H1 (cell line): ENCODE results near the gene ZBTB4. TPM values are rescaled to one million over a fixed set of nuclear protein-coding genes. Genes with fewer than 3 reads are reported as not detected.

ENCODE experiments used
- CTCF ChIA-PET: fragments of 300-600 bp; sonication (Branson Sonifier 250); formaldehyde crosslinking; loops from one replicate; lab custom pipeline; 2021; ENCODE audit not compliant: partially characterized antibody; lab: Charles Lee
- POLR2A ChIA-PET: fragments of 300-600 bp; sonication (Branson Sonifier 250); formaldehyde crosslinking; loops from one replicate; lab custom pipeline; 2021; ENCODE audit warnings: inconsistent platforms; ENCODE audit not compliant: partially characterized antibody; lab: Charles Lee
- DNase-seq, 2 experiments: peaks; one replicate each; pipeline versions ENCODE4 v3.0.0 to v3.0.0-alpha.2; 2010 to 2022; ENCODE audit warnings: low spot score in 2 of 2, low read depth in 1 of 2, mixed read lengths in 1 of 2
- FAIRE-seq: peaks from 2 replicates; lab custom pipeline; 2011; peaks lifted over from hg19 to GRCh38; lab: Jason Lieb, UNC
- H2AFZ ChIP-seq: 2 replicates; pipeline ENCODE4 v1.8.1; 2012; ENCODE audit warnings: low read length, inconsistent platforms
- H2AK5ac ChIP-seq: 2 replicates; pipeline ENCODE4 v1.6.1; 2013; ENCODE audit warnings: low read depth, low read length
- H2BK120ac ChIP-seq: replicated peaks from 2 replicates; pipeline ENCODE3; 2013; ENCODE audit warnings: low read depth, low read length, inconsistent platforms
- H2BK12ac ChIP-seq: 2 replicates; pipeline ENCODE4 v1.6.1; 2013; ENCODE audit warnings: low read depth, low read length
- H2BK15ac ChIP-seq: 2 replicates; pipeline ENCODE4 v1.6.1; 2013; ENCODE audit warnings: low read length
- H2BK20ac ChIP-seq: 2 replicates; pipeline ENCODE4 v1.6.1; 2013; ENCODE audit warnings: low read length
- H2BK5ac ChIP-seq: 2 replicates; pipeline ENCODE4 v1.6.1; 2013; ENCODE audit warnings: low read depth, low read length
- H3K14ac ChIP-seq: 2 replicates; pipeline ENCODE4 v1.6.1; 2013; ENCODE audit warnings: inconsistent platforms; ENCODE audit not compliant: insufficient read length
- H3K18ac ChIP-seq: 2 replicates; pipeline ENCODE4 v1.6.1; 2013; ENCODE audit warnings: low read length; ENCODE audit errors: extremely low read depth
- H3K23ac ChIP-seq: 2 replicates; pipeline ENCODE4 v1.6.1; 2013; ENCODE audit warnings: inconsistent platforms; ENCODE audit not compliant: insufficient read length
- H3K23me2 ChIP-seq: 2 replicates; pipeline ENCODE4 v1.6.1; 2013; ENCODE audit warnings: low read depth, low read length
- H3K27ac ChIP-seq: 2 replicates; pipeline ENCODE4 v1.6.1; 2011; ENCODE audit warnings: low read depth, low read length, inconsistent platforms
- H3K27me3 ChIP-seq, 4 experiments: replicated peaks in 1 of 4; 1 replicate in 1 of 4; 2 replicates in 3 of 4; pipeline versions ENCODE4 v1.6.1 to v1.8.1; 2011 to 2013; ENCODE audit warnings: low read length in 3 of 4, mild to moderate bottlenecking in 3 of 4, inconsistent platforms in 2 of 4, mixed read lengths in 2 of 4, moderate library complexity in 1 of 4; ENCODE audit not compliant: control insufficient read depth in 3 of 4, insufficient read depth in 3 of 4; ENCODE audit errors: extremely low read depth in 1 of 4
- H3K36me3 ChIP-seq, 4 experiments: 2 replicates each; pipeline versions ENCODE4 v1.6.1 to v1.8.1; 2011 to 2013; ENCODE audit warnings: mild to moderate bottlenecking in 4 of 4, low read length in 3 of 4, moderate library complexity in 2 of 4, control low read depth in 1 of 4, inconsistent platforms in 1 of 4; ENCODE audit not compliant: insufficient read depth in 4 of 4, control insufficient read depth in 2 of 4
- H3K4ac ChIP-seq: replicated peaks from 2 replicates; pipeline ENCODE3; 2013; ENCODE audit warnings: low read length, low read depth, mixed read lengths, inconsistent platforms; ENCODE audit not compliant: insufficient read length
- H3K4me1 ChIP-seq, 4 experiments: replicated peaks in 1 of 4; 1 replicate in 1 of 4; 2 replicates in 3 of 4; pipeline versions ENCODE4 v1.6.1 to v1.8.1; 2011 to 2013; ENCODE audit warnings: low read length in 3 of 4, inconsistent platforms in 2 of 4, mixed read lengths in 1 of 4; ENCODE audit not compliant: insufficient read depth in 4 of 4, control insufficient read depth in 3 of 4
- H3K4me2 ChIP-seq, 2 experiments: 2 replicates each; pipeline versions ENCODE4 v1.6.1 to v1.8.1; 2011 to 2013; ENCODE audit warnings: low read depth in 2 of 2, low read length in 2 of 2, control low read depth in 1 of 2, inconsistent platforms in 1 of 2, mild to moderate bottlenecking in 1 of 2; ENCODE audit not compliant: insufficient read depth in 1 of 2
- H3K4me3 ChIP-seq, 4 experiments: fragments of 200-600, 300-600 bp in 1 of 4; sonication (generic), shearing (Covaris generic), sonication (Bioruptor Twin) in 1 of 4; 2 replicates each; pipeline versions ENCODE4 v1.5.1 to v1.8.1; 2011 to 2016; ENCODE audit warnings: low read length in 4 of 4, low read depth in 3 of 4, control low read depth in 2 of 4, inconsistent platforms in 2 of 4, mild to moderate bottlenecking in 2 of 4, mixed read lengths in 1 of 4, moderate library complexity in 1 of 4; ENCODE audit not compliant: insufficient read depth in 2 of 4; ENCODE audit errors: extremely low read depth in 1 of 4
- H3K56ac ChIP-seq: replicated peaks from 2 replicates; pipeline ENCODE3; 2013; ENCODE audit warnings: low read depth, mild to moderate bottlenecking, mixed read lengths, low read length, inconsistent platforms; ENCODE audit not compliant: insufficient read length
- H3K79me1 ChIP-seq: 2 replicates; pipeline ENCODE4 v1.6.1; 2013; ENCODE audit warnings: low read depth, low read length, control low read depth
- H3K79me2 ChIP-seq, 2 experiments: 2 replicates each; pipeline versions ENCODE4 v1.6.1 to v1.8.1; 2012 to 2013; ENCODE audit warnings: low read length in 2 of 2, mild to moderate bottlenecking in 2 of 2, inconsistent platforms in 1 of 2; ENCODE audit not compliant: insufficient read depth in 2 of 2, control insufficient read depth in 1 of 2
- H3K9ac ChIP-seq, 4 experiments: replicated peaks in 1 of 4; 1 replicate in 1 of 4; 2 replicates in 3 of 4; pipeline versions ENCODE4 v1.6.1 to v1.8.1; 2011 to 2013; ENCODE audit warnings: low read depth in 3 of 4, low read length in 3 of 4, control low read depth in 2 of 4, mild to moderate bottlenecking in 2 of 4, moderate library complexity in 2 of 4, inconsistent platforms in 1 of 4; ENCODE audit errors: extremely low read depth in 1 of 4
- H3K9me3 ChIP-seq, 2 experiments: 2 replicates each; pipeline versions ENCODE4 v1.6.1 to v1.8.1; 2012 to 2013; ENCODE audit warnings: mild to moderate bottlenecking in 2 of 2, moderate library complexity in 2 of 2, control low read depth in 1 of 2, inconsistent platforms in 1 of 2, low read depth in 1 of 2, low read length in 1 of 2, mixed read lengths in 1 of 2; ENCODE audit not compliant: insufficient read depth in 2 of 2
- H4K20me1 ChIP-seq, 2 experiments: replicated peaks in 1 of 2; 2 replicates each; pipeline versions ENCODE3 to v1.8.1; 2011 to 2013; ENCODE audit warnings: inconsistent platforms in 2 of 2, low read length in 2 of 2, mild to moderate bottlenecking in 1 of 2; ENCODE audit not compliant: insufficient read depth in 2 of 2, control insufficient read depth in 1 of 2
- H4K5ac ChIP-seq: 2 replicates; pipeline ENCODE4 v1.6.1; 2013; ENCODE audit warnings: low read length, low read depth, mixed read lengths, inconsistent platforms; ENCODE audit not compliant: insufficient read length
- H4K8ac ChIP-seq: 2 replicates; pipeline ENCODE4 v1.8.0; 2013; ENCODE audit warnings: mild to moderate bottlenecking, moderate library complexity, low read length, inconsistent platforms; ENCODE audit not compliant: insufficient read depth; ENCODE audit errors: extremely low read depth
- H4K91ac ChIP-seq: replicated peaks from 2 replicates; pipeline ENCODE3; 2013; ENCODE audit warnings: low read length, mixed read lengths, inconsistent platforms; ENCODE audit not compliant: insufficient read length
- CTBP2 ChIP-seq: IDR thresholded peaks from 2 replicates; pipeline ENCODE4 v1.7.0; 2011; ENCODE audit warnings: borderline replicate concordance, mild to moderate bottlenecking, moderate library complexity, mixed read lengths, low read length; ENCODE audit not compliant: insufficient read depth, insufficient read length
- CTCF ChIP-seq, 3 experiments: IDR thresholded peaks; 1 replicate in 2 of 3; 2 replicates in 1 of 3; pipeline versions ENCODE4 v1.5.1 to v1.6.1; 2011; ENCODE audit warnings: low read length in 3 of 3, mild to moderate bottlenecking in 3 of 3, inconsistent platforms in 2 of 3, low read depth in 1 of 3, moderate library complexity in 1 of 3; ENCODE audit not compliant: insufficient read depth in 1 of 3; ENCODE audit errors: control extremely low read depth in 1 of 3
- HDAC2 ChIP-seq, 2 experiments: fragments of 300-600 bp in 1 of 2; sonication (generic) in 1 of 2; IDR thresholded peaks; 2 replicates each; pipeline ENCODE4 v1.6.1; 2011 to 2012; ENCODE audit warnings: low read depth in 2 of 2, low read length in 2 of 2, mild to moderate bottlenecking in 2 of 2, moderate library complexity in 2 of 2, borderline replicate concordance in 1 of 2, inconsistent platforms in 1 of 2
- KDM1A ChIP-seq: fragments of 200-600, 300-600 bp; sonication (generic); IDR thresholded peaks from 2 replicates; pipeline ENCODE4 v1.7.1; 2016; ENCODE audit warnings: mild to moderate bottlenecking, low read length, borderline replicate concordance
- KDM5A ChIP-seq: fragments of 200-600 bp; IDR thresholded peaks from 2 replicates; pipeline ENCODE4 v1.7.1; 2012; ENCODE audit warnings: mild to moderate bottlenecking, low read length, inconsistent platforms, mixed read lengths
- NRF1 ChIP-seq: IDR thresholded peaks from 2 replicates; pipeline ENCODE4 v1.6.1; 2011; ENCODE audit warnings: mild to moderate bottlenecking, low read depth, low read length, improper control_type of control experiment
- RAD21 ChIP-seq, 2 experiments: IDR thresholded peaks in 1 of 2; conservative IDR thresholded peaks in 1 of 2; 2 replicates each; pipeline ENCODE4 v1.6.1; 2011; ENCODE audit warnings: low read depth in 2 of 2, low read length in 2 of 2, improper control_type of control experiment in 1 of 2, inconsistent platforms in 1 of 2, mild to moderate bottlenecking in 1 of 2, moderate library complexity in 1 of 2
- RNF2 ChIP-seq: fragments of 200-900, 300-1000 bp; sonication (generic); IDR thresholded peaks from 2 replicates; pipeline ENCODE4 v1.7.1; 2016; ENCODE audit warnings: borderline replicate concordance, low read depth, mild to moderate bottlenecking, antibody characterized with exemption, low read length; ENCODE audit not compliant: poor library complexity, severe bottlenecking; ENCODE audit errors: missing control alignments
- SP4 ChIP-seq: IDR thresholded peaks from 2 replicates; pipeline ENCODE4 v1.6.1; 2012; ENCODE audit warnings: low read length, inconsistent platforms
- TCF12 ChIP-seq: IDR thresholded peaks from 2 replicates; pipeline ENCODE4 v1.6.1; 2011; ENCODE audit warnings: low read depth, mild to moderate bottlenecking, low read length
- WGBS, 2 experiments: shearing (Covaris generic) in 1 of 2; methylation state at CpG; one replicate each; pipeline versions ENCODE4 v1.1.6 to v1.1.7; 2013 to 2015; ENCODE audit warnings: low lambda C conversion rate in 2 of 2, mixed read lengths in 2 of 2, inconsistent platforms in 1 of 2, low coverage in 1 of 2, missing lambda C conversion rate in 1 of 2; ENCODE audit not compliant: insufficient replicate concordance in 2 of 2, insufficient coverage in 1 of 2, insufficient read length in 1 of 2; ENCODE audit errors: extremely low coverage in 1 of 2, missing lambda C conversion rate in 1 of 2; 5-methylcytosine and 5-hydroxymethylcytosine counted together
- polyA plus RNA-seq, 7 experiments: library from polyadenylated mRNA; depleted of rRNA in 3 of 7; stranded (reverse) in 5 of 7; unstranded in 2 of 7; fragments of >200 nt in 5 of 7; fragments of 200-250 nt in 2 of 7; gene quantifications; 1 replicate in 5 of 7; 2 replicates in 1 of 7; 4 replicates in 1 of 7; pipeline versions ENCODE4 v1.2.1 to v1.2.3, GENCODE V29; 2011 to 2013; ENCODE audit warnings: missing spikeins in 2 of 7, mixed read lengths in 2 of 7
- total RNA-seq: library from RNA; stranded (reverse); fragmentation: NEBNext Ultra II Directional; extraction: Animal tissue kit (Norgen Biotek cat#: 25700); gene quantifications from 2 replicates; pipeline ENCODE4 v1.2.1, GENCODE V29; 2021

ZBTB4 gene
- total and polyA plus RNA-seq, 2 of the 8 experiments (the other 6 are each of a cell fraction or from before 2014, with no cell fraction given): 5.9 to 10.1 TPM

GRCh38 chr17:7425756-7426155, 53.7 kb downstream of the ZBTB4 start:
- Histone ChIP-seq H3K27ac (no peak overlapping the region), H4K8ac (no peak overlapping the region), H3K14ac (no peak overlapping the region), H4K91ac (no peak overlapping the region), H2BK15ac (no peak overlapping the region), H3K9ac (no peak overlapping the region), H4K5ac (no peak overlapping the region), H4K20me1 (peaks cover 0 to 4% of the 10 kb centered on the region in 2 experiments), H3K36me3 (no peaks in the 10 kb centered on the region), H3K9me3 (no peaks in the 10 kb centered on the region), H3K4me2 (no peak overlapping the region), H2BK120ac (no peak overlapping the region), H3K23ac (no peak overlapping the region), H3K4me3 (no peak overlapping the region), H3K56ac (no peak overlapping the region), H3K4ac (no peak overlapping the region), H3K4me1 (peaks cover 0 to 2% (median 0%) of the 10 kb centered on the region in 4 experiments; a peak in 1 of 7 replicates), H3K79me2 (no peaks in the 10 kb centered on the region), H3K18ac (no peak overlapping the region), H3K79me1 (no peaks in the 10 kb centered on the region), H3K27me3 (no peaks in the 10 kb centered on the region; a peak in 1 of 7 replicates), H2BK12ac (no peak overlapping the region), H2AFZ (no peak overlapping the region), H2BK5ac (no peak overlapping the region), H2AK5ac (no peak overlapping the region), H2BK20ac (no peak overlapping the region), H3K23me2 (no peaks in the 10 kb centered on the region)
- POLR2A ChIA-PET: interaction anchor here (0.8 to 2.6 kb wide), 4 partner anchors 9 to 58 kb away, joined by 3 to 13 read pairs (median 4); partner anchors contain the start of genes POLR2A and TMEM102
- DNase-seq (no peak), FAIRE-seq (no peak)
- WGBS, 2 experiments: 90% methylated on average over 8 of the region's 8 CpGs; no CpG with 5 or more reads in 1 of the 2 experiments
- CTCF ChIA-PET: interaction anchor here (0.6 to 3.3 kb wide), 4 partner anchors 11 to 88 kb away, joined by 3 to 17 read pairs (median 6); partner anchors contain the start of gene TMEM102
- TF ChIP-seq KDM1A (no peak), NRF1 (no peak), RAD21 (IDR thresholded peaks at IDR 0.05 in 1 of 2, conservative IDR thresholded peaks at IDR 0.05 in 1 of 2; ENCODE audit: low read depth in 2 of 2, low read length in 2 of 2) (no peak), HDAC2 (IDR thresholded peaks at IDR 0.05; ENCODE audit: borderline replicate concordance in 1 of 2, low read depth in 2 of 2, low read length in 2 of 2) (no peak), KDM5A (no peak), TCF12 (no peak), CTCF (IDR thresholded peaks at IDR 0.05; ENCODE audit: control extremely low read depth in 1 of 3, insufficient read depth in 1 of 3, low read depth in 1 of 3, low read length in 3 of 3) (no peak), SP4 (no peak), RNF2 (no peak), CTBP2 (no peak)
